Liver (tissue), 9 donors: ENCODE measurements around the gene RHBDF2. TPM values are rescaled to one million over a fixed set of nuclear protein-coding genes. Genes with fewer than 3 reads are reported as not detected.

Experiments used
- DNase-seq: peaks from one replicate; pipeline ENCODE4 v3.0.0-alpha.2; 2017; ENCODE audit warnings: low spot score
- H3K27ac ChIP-seq, 2 donors: one replicate each; pipeline ENCODE4 v1.7.0; 2013; ENCODE audit warnings: inconsistent platforms in 2 of 2, low read length in 2 of 2, control low read depth in 1 of 2, low read depth in 1 of 2, mild to moderate bottlenecking in 1 of 2
- H3K27me3 ChIP-seq, 4 donors: one replicate each; pipeline versions ENCODE4 v1.6.1 to v1.7.0; 2013; ENCODE audit warnings: low read length in 3 of 4, inconsistent platforms in 1 of 4, mild to moderate bottlenecking in 1 of 4, moderate library complexity in 1 of 4; ENCODE audit not compliant: control insufficient read depth in 4 of 4, insufficient read depth in 4 of 4
- H3K36me3 ChIP-seq, 4 donors: one replicate each; pipeline versions ENCODE4 v1.6.1 to v1.7.0; 2013; ENCODE audit warnings: low read length in 3 of 4, mild to moderate bottlenecking in 3 of 4, low read depth in 1 of 4, moderate library complexity in 1 of 4; ENCODE audit not compliant: control insufficient read depth in 4 of 4, insufficient read depth in 3 of 4
- H3K4me1 ChIP-seq, 4 donors: one replicate each; pipeline versions ENCODE4 v1.6.1 to v1.7.0; 2013; ENCODE audit warnings: low read length in 3 of 4, mild to moderate bottlenecking in 3 of 4, moderate library complexity in 1 of 4; ENCODE audit not compliant: control insufficient read depth in 4 of 4, insufficient read depth in 4 of 4
- H3K4me3 ChIP-seq, 3 donors: one replicate each; pipeline versions ENCODE4 v1.6.1 to v1.7.0; 2013; ENCODE audit warnings: low read length in 3 of 3, control low read depth in 1 of 3, low read depth in 1 of 3, mild to moderate bottlenecking in 1 of 3
- H3K9ac ChIP-seq, 2 donors: one replicate each; pipeline ENCODE4 v1.7.0; 2013; ENCODE audit warnings: low read length in 2 of 2, mild to moderate bottlenecking in 2 of 2, moderate library complexity in 2 of 2, control low read depth in 1 of 2, low read depth in 1 of 2
- H3K9me3 ChIP-seq, 4 donors: one replicate each; pipeline versions ENCODE4 v1.6.1 to v1.7.0; 2013; ENCODE audit warnings: low read length in 3 of 4; ENCODE audit not compliant: control insufficient read depth in 4 of 4
- ATF3 ChIP-seq: IDR thresholded peaks from 2 replicates; pipeline ENCODE4 v1.6.1; 2016; ENCODE audit warnings: antibody characterized with exemption
- CTCF ChIP-seq: fragments of 150-350 bp; IDR thresholded peaks from 2 replicates; pipeline ENCODE4 v1.5.1; 2017; ENCODE audit warnings: improper control_type of control experiment, low read depth, low read length; ENCODE audit not compliant: missing input control
- EGR1 ChIP-seq, 2 donors: IDR thresholded peaks; 2 replicates each; pipeline ENCODE4 v1.6.1; 2016 to 2018; ENCODE audit warnings: antibody characterized with exemption in 2 of 2, low read depth in 2 of 2
- FOXA1 ChIP-seq: IDR thresholded peaks from 2 replicates; pipeline ENCODE4 v1.6.1; 2016; ENCODE audit warnings: antibody characterized with exemption
- FOXA2 ChIP-seq: IDR thresholded peaks from 2 replicates; pipeline ENCODE4 v1.6.1; 2016; ENCODE audit warnings: antibody characterized with exemption
- GABPA ChIP-seq, 2 donors: IDR thresholded peaks in 1 of 2; conservative IDR thresholded peaks in 1 of 2; 2 replicates each; pipeline ENCODE4 v1.6.1; 2016; ENCODE audit warnings: antibody characterized with exemption in 2 of 2, mild to moderate bottlenecking in 1 of 2, moderate library complexity in 1 of 2
- HNF4A ChIP-seq, 2 donors: conservative IDR thresholded peaks; 2 replicates each; pipeline ENCODE4 v1.6.1; 2016; ENCODE audit warnings: antibody characterized with exemption in 2 of 2, mild to moderate bottlenecking in 2 of 2
- HNF4G ChIP-seq: IDR thresholded peaks from 2 replicates; pipeline ENCODE4 v1.6.1; 2016; ENCODE audit warnings: antibody characterized with exemption
- JUND ChIP-seq, 2 donors: IDR thresholded peaks; 2 replicates each; pipeline ENCODE4 v1.6.1; 2016; ENCODE audit warnings: antibody characterized with exemption in 2 of 2
- MAX ChIP-seq: IDR thresholded peaks from 2 replicates; pipeline ENCODE4 v1.6.1; 2016; ENCODE audit warnings: antibody characterized with exemption
- NR2F2 ChIP-seq: IDR thresholded peaks from 2 replicates; pipeline ENCODE4 v1.6.1; 2016; ENCODE audit warnings: antibody characterized with exemption
- RAD21 ChIP-seq, 2 donors: IDR thresholded peaks; 2 replicates each; pipeline ENCODE4 v1.6.1; 2016; ENCODE audit warnings: antibody characterized with exemption in 2 of 2, mild to moderate bottlenecking in 2 of 2
- REST ChIP-seq: IDR thresholded peaks from 2 replicates; pipeline ENCODE4 v1.6.1; 2016; ENCODE audit warnings: antibody characterized with exemption, mild to moderate bottlenecking
- RXRA ChIP-seq, 2 donors: IDR thresholded peaks; 2 replicates each; pipeline ENCODE4 v1.6.1; 2017 to 2018; ENCODE audit warnings: antibody characterized with exemption in 2 of 2, mild to moderate bottlenecking in 1 of 2
- SP1 ChIP-seq: IDR thresholded peaks from 2 replicates; pipeline ENCODE4 v1.6.1; 2018; ENCODE audit warnings: antibody characterized with exemption, mild to moderate bottlenecking
- TAF1 ChIP-seq: conservative IDR thresholded peaks from 2 replicates; pipeline ENCODE4 v1.6.1; 2016; ENCODE audit warnings: antibody characterized with exemption, mild to moderate bottlenecking
- YY1 ChIP-seq: IDR thresholded peaks from 2 replicates; pipeline ENCODE4 v1.6.1; 2016; ENCODE audit warnings: antibody characterized with exemption, mild to moderate bottlenecking
- ZBTB33 ChIP-seq: IDR thresholded peaks from 2 replicates; pipeline ENCODE4 v1.6.1; 2016; ENCODE audit warnings: antibody characterized with exemption
- WGBS: extraction: QIAGEN DNeasy Blood & Tissue Kit; methylation state at CpG from one replicate; pipeline ENCODE4 v1.1.7; 2013; 5-methylcytosine and 5-hydroxymethylcytosine counted together
- polyA plus RNA-seq, 2 donors: library from polyadenylated mRNA; stranded (reverse) in 1 of 2; unstranded in 1 of 2; fragments of 200-250 nt in 1 of 2; fragments of >200 nt in 1 of 2; fragmentation: Nextera tagmentation in 1 of 2; extraction: Ambion mirVana in 1 of 2; gene quantifications; one replicate each; pipeline versions ENCODE4 v1.2.1 to v1.2.3, GENCODE V29; 2013 to 2015
- total RNA-seq, 2 donors: library from RNA; depleted of rRNA; stranded (reverse); fragments of >200 nt; gene quantifications; one replicate each; pipeline ENCODE4 v1.2.3, GENCODE V29; 2014
- donor health status: healthy.
- donor health status: healthy.
- donor health status: healthy.
- donor health status: healthy.
- donor health status: healthy.

The RHBDF2 gene
- total and polyA plus RNA-seq, 4 donors = 2.9 to 6.7 (median 4.6) TPM

- TF ChIP-seq HNF4A (conservative IDR thresholded peaks at IDR 0.05) (no peak), REST (no peak), RAD21 (IDR thresholded peaks at IDR 0.05) (no peak), ATF3 (no peak), NR2F2 (no peak), FOXA2 (no peak), EGR1 (IDR thresholded peaks at IDR 0.05; ENCODE audit: low read depth in 2 of 2) (no peak), HNF4G (no peak), GABPA (IDR thresholded peaks at IDR 0.05 in 1 of 2, conservative IDR thresholded peaks at IDR 0.05 in 1 of 2) (no peak), ZBTB33 (no peak), TAF1 (no peak), RXRA (IDR thresholded peaks at IDR 0.05) (no peak), SP1 (no peak), MAX (no peak), FOXA1 (no peak), CTCF (no peak), YY1 (no peak), JUND (IDR thresholded peaks at IDR 0.05) (no peak)
- H3K9ac ChIP-seq = no peak overlapping the region
- DNase-seq = no peak
- no peaks in the 10 kb centered on the region for H3K36me3 ChIP-seq
- no peak overlapping the region for H3K27ac ChIP-seq
- no peaks in the 10 kb centered on the region for H3K9me3 ChIP-seq
- peaks cover 0 to 8% (median 0%) of the 10 kb centered on the region in 4 donors for H3K4me1 ChIP-seq
- H3K4me3 ChIP-seq = no peak overlapping the region
- WGBS = 98% methylated on average over 8 of the region's 8 CpGs
- no peaks in the 10 kb centered on the region for H3K27me3 ChIP-seq
Observed at GRCh38 chr17:76422406-76422805, 78.8 kb downstream of the RHBDF2 start.

- WGBS = 78% methylated on average over 7 of the region's 7 CpGs
Observed at GRCh38 chr17:76421044-76421407, 80.2 kb downstream of the RHBDF2 start.

More at GRCh38 chr17:76421044-76421407, 80.2 kb downstream of the RHBDF2 start:
- Histone ChIP-seq H3K9me3 (no peaks in the 10 kb centered on the region), H3K4me3 (no peak overlapping the region), H3K4me1 (peaks cover 0 to 8% (median 0%) of the 10 kb centered on the region in 4 donors), H3K27me3 (no peaks in the 10 kb centered on the region), H3K27ac (no peak overlapping the region), H3K9ac (no peak overlapping the region), H3K36me3 (no peaks in the 10 kb centered on the region)
- TF ChIP-seq NR2F2 = no peak
- peak in 1 of 2 donors; percentile 20 for TF ChIP-seq RXRA (IDR thresholded peaks at IDR 0.05)
- TF ChIP-seq REST = peak; percentile 12
- TF ChIP-seq FOXA1 = no peak
- DNase-seq = no peak
